ENCODE data around the gene RXRA. TPM values are rescaled to one million over a fixed set of nuclear protein-coding genes. Genes with fewer than 3 reads are reported as not detected.

RXRA gene
- total RNA-seq, 4 donors from 2014 or later, result 39.4 to 81.3 (median 67.4) TPM

GRCh38 chr9:134477927-134478326 lies 151.7 kb downstream of the RXRA start:
- TF ChIP-seq CTCF (IDR thresholded peaks at IDR 0.05) (no peak), POLR2A (IDR thresholded peaks at IDR 0.05) (no peak)
- Histone ChIP-seq H3K27me3 (no peaks in the 10 kb centered on the region), H3K4me1 (peaks cover 4 to 26% of the 10 kb centered on the region in 2 donors), H3K9me3 (no peaks in the 10 kb centered on the region), H3K27ac (no peak overlapping the region), H3K4me3 (replicated peaks in 1 of 3) (no peak overlapping the region), H3K36me3 (no peaks in the 10 kb centered on the region)
- WGBS, 2 donors, result 89 to 91% methylated on average over 12 to 14 of the region's 14 CpGs
- DNase-seq, result no peak
- intact Hi-C loops (cut with DNase I), result no loop called here

GRCh38 chr9:134481762-134482161 lies 155.5 kb downstream of the RXRA start:
- TF ChIP-seq CTCF (IDR thresholded peaks at IDR 0.05) (no peak), POLR2A (IDR thresholded peaks at IDR 0.05) (no peak)
- Histone ChIP-seq H3K36me3 (no peaks in the 10 kb centered on the region), H3K27ac (no peak overlapping the region), H3K9me3 (no peaks in the 10 kb centered on the region), H3K4me1 (no peaks in the 10 kb centered on the region), H3K27me3 (no peaks in the 10 kb centered on the region), H3K4me3 (replicated peaks in 1 of 3) (no peak overlapping the region)
- intact Hi-C loops (cut with DNase I), result no loop called here
- WGBS, 2 donors, result 86 to 91% methylated on average over 7 of the region's 7 CpGs
- DNase-seq, result no peak

- no peak overlapping the region for H3K27ac ChIP-seq
- no peak for TF ChIP-seq POLR2A (IDR thresholded peaks at IDR 0.05)
- TF ChIP-seq CTCF (IDR thresholded peaks at IDR 0.05), result no peak
- H3K9me3 ChIP-seq, result no peaks in the 10 kb centered on the region
- no peaks in the 10 kb centered on the region for H3K4me1 ChIP-seq
- H3K36me3 ChIP-seq, result no peaks in the 10 kb centered on the region
- no peak for DNase-seq
- intact Hi-C loops (cut with DNase I), result no loop called here
- 84 to 91% methylated on average over 10 of the region's 10 CpGs for WGBS, 2 donors
- H3K4me3 ChIP-seq (replicated peaks in 1 of 3), result no peak overlapping the region
- no peaks in the 10 kb centered on the region for H3K27me3 ChIP-seq
Measured at GRCh38 chr9:134482226-134482625, 156.0 kb downstream of the RXRA start.

GRCh38 chr9:134483361-134484184 lies 157.3 kb downstream of the RXRA start:
- Histone ChIP-seq H3K9me3 (no peaks in the 10 kb centered on the region), H3K27ac (no peak overlapping the region), H3K4me3 (replicated peaks in 1 of 3) (no peak overlapping the region), H3K27me3 (no peaks in the 10 kb centered on the region), H3K36me3 (no peaks in the 10 kb centered on the region), H3K4me1 (no peaks in the 10 kb centered on the region)
- DNase-seq, result no peak
- intact Hi-C loops (cut with DNase I), result no loop called here
- 86 to 88% methylated on average over 18 to 19 of the region's 24 CpGs for WGBS, 2 donors
- no peak for TF ChIP-seq POLR2A (IDR thresholded peaks at IDR 0.05)
- TF ChIP-seq CTCF (IDR thresholded peaks at IDR 0.05), result no peak

GRCh38 chr9:134484479-134484878 lies 158.2 kb downstream of the RXRA start:
- no peaks in the 10 kb centered on the region for H3K36me3 ChIP-seq
- no peak overlapping the region for H3K4me3 ChIP-seq (replicated peaks in 1 of 3)
- WGBS, 2 donors, result 76 to 91% methylated on average over 3 of the region's 3 CpGs
- no peaks in the 10 kb centered on the region for H3K27me3 ChIP-seq
- H3K4me1 ChIP-seq, result no peaks in the 10 kb centered on the region
- TF ChIP-seq CTCF (IDR thresholded peaks at IDR 0.05), result no peak
- no peak for TF ChIP-seq POLR2A (IDR thresholded peaks at IDR 0.05)
- H3K27ac ChIP-seq, result no peak overlapping the region
- H3K9me3 ChIP-seq, result no peaks in the 10 kb centered on the region
- DNase-seq, result no peak
- intact Hi-C loops (cut with DNase I), result no loop called here

Measured in thyroid gland (tissue), 4 donors.